OCI-LY1 (cell line): ENCODE data around the gene DEFB119.

Experiments
- EZH2 ChIP-seq: fragments of 200-600 bp; sonication (generic), shearing (Covaris generic); IDR thresholded peaks from 2 replicates; pipeline ENCODE4 v1.8.0; 2017; ENCODE audit warnings: borderline replicate concordance, mixed run types, mild to moderate bottlenecking, antibody characterized with exemption, low read length, moderate library complexity, mixed read lengths
- TF ChIP-seq, protein P1 (sequence below): fragments of 200-600 bp; sonication (generic), shearing (Covaris generic); IDR thresholded peaks from 2 replicates; pipeline ENCODE4 v1.5.1; 2017; ENCODE audit warnings: mild to moderate bottlenecking, antibody characterized with exemption, low read length, moderate library complexity, mixed read lengths

DNA sequence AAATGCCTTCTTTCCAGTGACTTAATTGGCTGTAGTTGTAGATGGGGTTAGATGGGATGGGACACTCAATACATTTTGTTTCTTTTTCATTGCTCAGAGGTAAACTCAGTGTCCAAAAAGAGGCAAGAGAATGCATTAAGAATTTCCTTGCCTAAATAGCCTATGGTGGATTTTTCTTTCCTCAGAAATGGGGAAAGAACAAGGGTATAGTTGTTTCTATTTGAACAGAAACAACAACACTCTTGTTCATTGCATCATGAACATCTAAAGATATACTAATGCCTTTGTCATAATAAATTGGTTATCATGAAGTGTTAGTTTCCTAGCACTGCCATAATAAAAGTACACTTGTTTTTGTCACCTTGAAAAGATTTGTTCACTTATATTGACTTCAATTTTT, 35.4 kb upstream of the DEFB119 start:
- TF ChIP-seq, protein P1, sequence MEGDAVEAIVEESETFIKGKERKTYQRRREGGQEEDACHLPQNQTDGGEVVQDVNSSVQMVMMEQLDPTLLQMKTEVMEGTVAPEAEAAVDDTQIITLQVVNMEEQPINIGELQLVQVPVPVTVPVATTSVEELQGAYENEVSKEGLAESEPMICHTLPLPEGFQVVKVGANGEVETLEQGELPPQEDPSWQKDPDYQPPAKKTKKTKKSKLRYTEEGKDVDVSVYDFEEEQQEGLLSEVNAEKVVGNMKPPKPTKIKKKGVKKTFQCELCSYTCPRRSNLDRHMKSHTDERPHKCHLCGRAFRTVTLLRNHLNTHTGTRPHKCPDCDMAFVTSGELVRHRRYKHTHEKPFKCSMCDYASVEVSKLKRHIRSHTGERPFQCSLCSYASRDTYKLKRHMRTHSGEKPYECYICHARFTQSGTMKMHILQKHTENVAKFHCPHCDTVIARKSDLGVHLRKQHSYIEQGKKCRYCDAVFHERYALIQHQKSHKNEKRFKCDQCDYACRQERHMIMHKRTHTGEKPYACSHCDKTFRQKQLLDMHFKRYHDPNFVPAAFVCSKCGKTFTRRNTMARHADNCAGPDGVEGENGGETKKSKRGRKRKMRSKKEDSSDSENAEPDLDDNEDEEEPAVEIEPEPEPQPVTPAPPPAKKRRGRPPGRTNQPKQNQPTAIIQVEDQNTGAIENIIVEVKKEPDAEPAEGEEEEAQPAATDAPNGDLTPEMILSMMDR: no peak
- no peak for TF ChIP-seq EZH2
